RWPE1 (cell line): ENCODE measurements around the gene SP140.

Experiments
- CTCF ChIA-PET: fragments of 350-600 bp; sonication (Branson Sonifier 250); formaldehyde crosslinking; extraction: SDS; loops from one replicate; lab custom pipeline; 2021; lab: Yijun Ruan, JAX
- POLR2A ChIA-PET: fragments of 400-600 bp; formaldehyde crosslinking; extraction: SDS; loops from one replicate; lab custom pipeline; 2020; ENCODE audit warnings: antibody characterized with exemption; ENCODE audit not compliant: low non-redundant PET; lab: Yijun Ruan, JAX
- DNase-seq: peaks from one replicate; pipeline ENCODE4 v3.0.0; 2012; ENCODE audit warnings: low spot score
- H3K27ac ChIP-seq: fragments of 450-650 bp; 2 replicates; pipeline ENCODE4 v1.5.1; 2017
- TF ChIP-seq, protein P1 (sequence below): fragments of 450-650 bp; conservative IDR thresholded peaks from 2 replicates; pipeline ENCODE4 v1.5.1; 2017; ENCODE audit warnings: low read depth, mild to moderate bottlenecking

SP140 gene

GRCh38 chr2:230323385-230324106 is 98.0 kb downstream of the SP140 start:
- TF ChIP-seq, protein P1, sequence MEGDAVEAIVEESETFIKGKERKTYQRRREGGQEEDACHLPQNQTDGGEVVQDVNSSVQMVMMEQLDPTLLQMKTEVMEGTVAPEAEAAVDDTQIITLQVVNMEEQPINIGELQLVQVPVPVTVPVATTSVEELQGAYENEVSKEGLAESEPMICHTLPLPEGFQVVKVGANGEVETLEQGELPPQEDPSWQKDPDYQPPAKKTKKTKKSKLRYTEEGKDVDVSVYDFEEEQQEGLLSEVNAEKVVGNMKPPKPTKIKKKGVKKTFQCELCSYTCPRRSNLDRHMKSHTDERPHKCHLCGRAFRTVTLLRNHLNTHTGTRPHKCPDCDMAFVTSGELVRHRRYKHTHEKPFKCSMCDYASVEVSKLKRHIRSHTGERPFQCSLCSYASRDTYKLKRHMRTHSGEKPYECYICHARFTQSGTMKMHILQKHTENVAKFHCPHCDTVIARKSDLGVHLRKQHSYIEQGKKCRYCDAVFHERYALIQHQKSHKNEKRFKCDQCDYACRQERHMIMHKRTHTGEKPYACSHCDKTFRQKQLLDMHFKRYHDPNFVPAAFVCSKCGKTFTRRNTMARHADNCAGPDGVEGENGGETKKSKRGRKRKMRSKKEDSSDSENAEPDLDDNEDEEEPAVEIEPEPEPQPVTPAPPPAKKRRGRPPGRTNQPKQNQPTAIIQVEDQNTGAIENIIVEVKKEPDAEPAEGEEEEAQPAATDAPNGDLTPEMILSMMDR: no peak
- POLR2A ChIA-PET: no interaction called here
- H3K27ac ChIP-seq: no peak overlapping the region
- CTCF ChIA-PET: no interaction called here
- no peak for DNase-seq

DNA sequence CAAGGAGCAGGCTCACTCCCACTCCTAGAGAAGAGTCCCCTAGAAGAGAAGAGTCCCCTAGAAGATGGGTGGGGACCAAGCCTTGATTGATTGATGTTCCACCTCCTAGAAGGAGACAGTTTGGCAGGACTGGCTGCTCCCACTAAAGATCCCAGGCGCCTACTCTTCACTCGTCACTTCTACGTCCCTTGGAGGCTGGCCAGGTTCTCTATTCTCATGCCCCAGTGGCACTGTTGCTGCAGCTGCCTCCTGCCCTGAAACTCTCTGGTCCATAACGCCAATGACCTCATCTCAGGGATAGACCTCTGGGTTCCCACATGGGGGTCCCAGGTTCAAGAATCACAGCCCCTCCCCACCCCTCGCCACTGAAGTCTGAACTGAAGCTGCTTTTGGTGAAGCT is 99.0 kb downstream of the SP140 start:
- CTCF ChIA-PET: no interaction called here
- TF ChIP-seq, protein P1: no peak
- DNase-seq: no peak
- POLR2A ChIA-PET: no interaction called here
- no peak overlapping the region for H3K27ac ChIP-seq

GRCh38 chr2:230325316-230326243 is 100.0 kb downstream of the SP140 start:
- ChIA-PET CTCF (interaction anchor here (0.6 kb wide), 1 partner anchor 165 kb away, joined by 3 read pairs; no protein-coding TSS in a partner anchor), POLR2A (no interaction called here)
- TF ChIP-seq, protein P1: no peak
- no peak overlapping the region for H3K27ac ChIP-seq
- no peak for DNase-seq

GRCh38 chr2:230326453-230327417 is 101.2 kb downstream of the SP140 start, which contains the start of gene SP140L:
SP140L (plus strand) TSS chr2:230327193; CDS start chr2:230327270, 77 bp downstream.
- CTCF ChIA-PET: interaction anchor here (0.6 kb wide), 1 partner anchor 95 kb away, joined by 3 read pairs; no protein-coding TSS in a partner anchor
- TF ChIP-seq, protein P1: no peak
- peak within 1 kb of the TSS; percentile 66 for H3K27ac ChIP-seq
- peak; percentile 85 for DNase-seq
- POLR2A ChIA-PET: no interaction called here

- CTCF ChIA-PET: no interaction called here
- POLR2A ChIA-PET: no interaction called here
- H3K27ac ChIP-seq: peak overlapping the region; percentile 66
- no peak for DNase-seq
- TF ChIP-seq, protein P1: no peak
Observed at GRCh38 chr2:230327418-230328154, 102.0 kb downstream of the SP140 start.
